ENCODE measurements around the gene SPHK1. TPM values are rescaled to one million over a fixed set of nuclear protein-coding genes. Genes with fewer than 3 reads are reported as not detected.

The SPHK1 gene
- total RNA-seq, 3 donors from 2014 or later (not counting 1 experiment from before 2014, with no cell fraction given), result 7.6 to 9.2 (median 8.3) TPM

DNA sequence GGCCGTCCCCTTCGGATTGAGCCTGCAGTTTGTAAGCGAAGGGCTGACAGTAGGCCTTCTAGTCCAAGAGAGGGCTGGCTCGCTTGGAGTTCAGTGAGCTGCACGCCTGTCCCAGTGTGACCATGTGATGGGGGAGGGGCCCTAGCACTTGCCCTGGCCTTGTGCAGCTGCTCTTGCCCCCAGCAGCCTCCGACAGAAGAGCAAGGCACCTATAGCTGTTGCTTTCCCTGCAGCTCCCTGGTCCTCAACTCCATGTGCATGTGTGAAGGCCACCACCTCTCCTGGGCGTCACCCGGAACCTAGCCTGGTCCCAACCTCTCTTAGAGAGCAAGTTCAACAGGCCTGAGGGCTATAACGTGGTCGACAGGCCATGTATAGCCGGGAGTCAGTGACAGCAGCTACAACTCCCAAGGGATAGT, 5.6 kb downstream of the SPHK1 start:
- intact Hi-C loops (cut with micrococcal nuclease), result no loop called here
- Histone ChIP-seq H3K36me3 (ENCODE audit: control insufficient read depth, insufficient read depth, low read length) (peaks cover 2% of the 10 kb centered on the region), H3K4me1 (ENCODE audit: control insufficient read depth, insufficient read depth, low read length) (peaks cover 18% of the 10 kb centered on the region), H3K9me3 (ENCODE audit: control insufficient read depth, insufficient read depth, low read length) (no peaks in the 10 kb centered on the region), H3K4me3 (ENCODE audit: low read length) (no peak overlapping the region), H3K27me3 (ENCODE audit: control insufficient read depth, insufficient read depth, low read length) (peaks cover 2% of the 10 kb centered on the region), H3K27ac (ENCODE audit: low read length) (no peak overlapping the region)
- Mint-ChIP-seq H3K4me3 (no peak overlapping the region), H3K9me3 (no peaks in the 10 kb centered on the region), H3K27ac (no peak overlapping the region), H3K27me3 (ENCODE audit: low read depth in 2 of 2) (no peaks in the 10 kb centered on the region), H3K36me3 (no peaks in the 10 kb centered on the region), H3K4me1 (peaks cover 0 to 11% of the 10 kb centered on the region in 2 donors)
- no peak for DNase-seq
- ATAC-seq, result no peak
- WGBS (ENCODE audit: insufficient coverage), result 94% methylated on average over 11 of the region's 11 CpGs
- TF ChIP-seq, protein P1, sequence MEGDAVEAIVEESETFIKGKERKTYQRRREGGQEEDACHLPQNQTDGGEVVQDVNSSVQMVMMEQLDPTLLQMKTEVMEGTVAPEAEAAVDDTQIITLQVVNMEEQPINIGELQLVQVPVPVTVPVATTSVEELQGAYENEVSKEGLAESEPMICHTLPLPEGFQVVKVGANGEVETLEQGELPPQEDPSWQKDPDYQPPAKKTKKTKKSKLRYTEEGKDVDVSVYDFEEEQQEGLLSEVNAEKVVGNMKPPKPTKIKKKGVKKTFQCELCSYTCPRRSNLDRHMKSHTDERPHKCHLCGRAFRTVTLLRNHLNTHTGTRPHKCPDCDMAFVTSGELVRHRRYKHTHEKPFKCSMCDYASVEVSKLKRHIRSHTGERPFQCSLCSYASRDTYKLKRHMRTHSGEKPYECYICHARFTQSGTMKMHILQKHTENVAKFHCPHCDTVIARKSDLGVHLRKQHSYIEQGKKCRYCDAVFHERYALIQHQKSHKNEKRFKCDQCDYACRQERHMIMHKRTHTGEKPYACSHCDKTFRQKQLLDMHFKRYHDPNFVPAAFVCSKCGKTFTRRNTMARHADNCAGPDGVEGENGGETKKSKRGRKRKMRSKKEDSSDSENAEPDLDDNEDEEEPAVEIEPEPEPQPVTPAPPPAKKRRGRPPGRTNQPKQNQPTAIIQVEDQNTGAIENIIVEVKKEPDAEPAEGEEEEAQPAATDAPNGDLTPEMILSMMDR (IDR thresholded peaks at IDR 0.05), result no peak

DNA sequence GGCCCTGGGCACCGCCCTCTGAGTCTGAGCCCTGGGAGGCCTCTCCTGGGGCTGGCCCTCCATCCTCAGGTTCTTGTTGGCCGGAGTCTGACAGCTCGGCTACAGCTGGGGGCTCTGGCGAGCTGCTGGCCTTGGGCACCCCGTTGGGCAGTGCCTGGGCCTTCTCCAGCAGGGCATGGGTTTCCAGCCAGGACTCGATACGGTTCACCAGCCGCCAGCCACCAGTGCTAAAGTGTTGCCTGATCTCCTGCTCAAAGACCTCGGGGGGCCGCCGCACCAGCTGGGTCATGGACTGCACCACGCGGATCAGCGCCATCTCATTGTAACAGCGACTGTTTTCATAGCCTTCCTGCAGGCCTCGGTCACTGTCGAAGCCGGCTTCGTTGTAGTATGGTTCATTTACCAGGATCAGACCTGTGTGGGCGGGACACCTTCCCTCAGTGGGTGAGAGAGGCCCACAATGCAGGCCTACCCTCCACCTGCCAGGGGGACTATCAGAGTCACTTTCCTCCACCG, 6.8 kb downstream of the SPHK1 start:
- intact Hi-C loops (cut with micrococcal nuclease), result no loop called here
- no peak overlapping the region for H3K4me3 Mint-ChIP-seq
- H3K27me3 Mint-ChIP-seq (ENCODE audit: low read depth in 2 of 2), result no peaks in the 10 kb centered on the region
- no peak overlapping the region for H3K4me3 ChIP-seq (ENCODE audit: low read length)
- H3K4me1 ChIP-seq (ENCODE audit: control insufficient read depth, insufficient read depth, low read length), result peaks cover 6% of the 10 kb centered on the region
- H3K9me3 ChIP-seq (ENCODE audit: control insufficient read depth, insufficient read depth, low read length), result no peaks in the 10 kb centered on the region
- TF ChIP-seq, protein P1 (IDR thresholded peaks at IDR 0.05), result no peak
- DNase-seq, result no peak
- H3K27me3 ChIP-seq (ENCODE audit: control insufficient read depth, insufficient read depth, low read length), result no peaks in the 10 kb centered on the region
- peaks cover 0 to 5% of the 10 kb centered on the region in 2 donors for H3K4me1 Mint-ChIP-seq
- H3K36me3 ChIP-seq (ENCODE audit: control insufficient read depth, insufficient read depth, low read length), result peaks cover 10% of the 10 kb centered on the region
- H3K27ac Mint-ChIP-seq, result no peak overlapping the region
- ATAC-seq, result no peak
- no peaks in the 10 kb centered on the region for H3K36me3 Mint-ChIP-seq
- WGBS (ENCODE audit: insufficient coverage), result 97% methylated on average over 21 of the region's 21 CpGs
- no peak overlapping the region for H3K27ac ChIP-seq (ENCODE audit: low read length)
- H3K9me3 Mint-ChIP-seq, result no peaks in the 10 kb centered on the region

DNA sequence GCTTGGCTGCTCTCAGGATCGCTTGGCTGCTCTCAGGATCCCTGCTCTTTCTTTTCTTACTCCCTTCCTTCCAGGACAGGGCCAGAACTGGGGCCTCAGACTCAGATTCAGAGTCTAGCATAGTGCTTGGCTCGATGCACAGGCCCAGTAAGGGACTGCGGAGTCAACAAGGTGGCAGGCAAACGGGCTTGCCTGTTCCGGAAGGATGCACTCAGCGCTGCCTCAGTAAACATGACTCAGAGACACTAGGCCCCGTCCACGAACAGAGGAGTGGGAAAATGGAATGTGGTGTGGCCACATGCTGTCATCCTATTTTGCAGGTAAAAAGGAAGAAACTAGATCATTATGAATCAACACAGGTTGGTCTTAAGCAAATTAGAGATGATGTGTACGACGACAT, 9.8 kb downstream of the SPHK1 start:
- 94% methylated on average over 8 of the region's 10 CpGs for WGBS (ENCODE audit: insufficient coverage)
- H3K36me3 Mint-ChIP-seq, result no peaks in the 10 kb centered on the region
- no peak overlapping the region for H3K4me3 Mint-ChIP-seq
- intact Hi-C loops (cut with micrococcal nuclease), result no loop called here
- H3K4me3 ChIP-seq (ENCODE audit: low read length), result no peak overlapping the region
- H3K9me3 Mint-ChIP-seq, result no peaks in the 10 kb centered on the region
- TF ChIP-seq, protein P1 (IDR thresholded peaks at IDR 0.05), result no peak
- H3K27me3 Mint-ChIP-seq (ENCODE audit: low read depth in 2 of 2), result no peaks in the 10 kb centered on the region
- DNase-seq (no peak), ATAC-seq (no peak)
- H3K27me3 ChIP-seq (ENCODE audit: control insufficient read depth, insufficient read depth, low read length), result no peaks in the 10 kb centered on the region
- no peaks in the 10 kb centered on the region for H3K4me1 ChIP-seq (ENCODE audit: control insufficient read depth, insufficient read depth, low read length)
- H3K4me1 Mint-ChIP-seq, result peaks cover 0 to 4% of the 10 kb centered on the region in 2 donors
- H3K36me3 ChIP-seq (ENCODE audit: control insufficient read depth, insufficient read depth, low read length), result peaks cover 38% of the 10 kb centered on the region
- no peak overlapping the region for H3K27ac ChIP-seq (ENCODE audit: low read length)
- no peaks in the 10 kb centered on the region for H3K9me3 ChIP-seq (ENCODE audit: control insufficient read depth, insufficient read depth, low read length)
- H3K27ac Mint-ChIP-seq, result no peak overlapping the region

DNA sequence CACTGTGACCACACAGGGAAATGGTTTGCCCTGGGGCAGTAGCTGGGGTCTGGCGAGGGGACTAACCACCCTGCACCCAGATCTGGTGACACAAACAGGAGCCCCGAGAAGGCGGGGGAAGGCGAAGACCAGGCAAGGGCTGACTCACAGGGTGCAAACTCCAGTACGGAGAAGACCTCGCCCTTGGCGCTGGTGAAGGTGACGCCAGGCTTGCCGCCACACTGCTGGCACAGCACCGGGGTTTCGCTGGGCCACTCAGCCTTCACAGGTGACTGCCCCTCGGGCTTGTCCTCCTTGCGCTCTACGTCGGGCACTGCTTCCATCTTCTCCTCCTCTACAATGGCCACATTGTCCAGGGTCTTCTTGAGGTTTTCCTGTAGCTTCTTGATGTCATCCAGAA, 11.6 kb downstream of the SPHK1 start:
- no peak for ATAC-seq
- WGBS (ENCODE audit: insufficient coverage), result 98% methylated on average over 15 of the region's 15 CpGs
- H3K27ac Mint-ChIP-seq, result no peak overlapping the region
- H3K4me1 ChIP-seq (ENCODE audit: control insufficient read depth, insufficient read depth, low read length), result no peaks in the 10 kb centered on the region
- H3K4me3 Mint-ChIP-seq, result no peak overlapping the region
- H3K9me3 ChIP-seq (ENCODE audit: control insufficient read depth, insufficient read depth, low read length), result no peaks in the 10 kb centered on the region
- H3K27me3 Mint-ChIP-seq (ENCODE audit: low read depth in 2 of 2), result no peaks in the 10 kb centered on the region
- no peaks in the 10 kb centered on the region for H3K9me3 Mint-ChIP-seq
- H3K36me3 ChIP-seq (ENCODE audit: control insufficient read depth, insufficient read depth, low read length), result peaks cover 54% of the 10 kb centered on the region
- H3K27ac ChIP-seq (ENCODE audit: low read length), result no peak overlapping the region
- peaks cover 0 to 4% of the 10 kb centered on the region in 2 donors for H3K4me1 Mint-ChIP-seq
- DNase-seq, result no peak
- H3K36me3 Mint-ChIP-seq, result no peaks in the 10 kb centered on the region
- H3K4me3 ChIP-seq (ENCODE audit: low read length), result no peak overlapping the region
- TF ChIP-seq, protein P1 (IDR thresholded peaks at IDR 0.05), result no peak
- intact Hi-C loops (cut with micrococcal nuclease), result no loop called here
- H3K27me3 ChIP-seq (ENCODE audit: control insufficient read depth, insufficient read depth, low read length), result no peaks in the 10 kb centered on the region
